Smooth muscle cell (in vitro differentiated cells): ENCODE data around the gene ALOX12B. TPM values are rescaled to one million over a fixed set of nuclear protein-coding genes. Genes with fewer than 3 reads are reported as not detected.

Experiments used
- DNase-seq: peaks from one replicate; lab custom pipeline; 2025; ENCODE audit not compliant: unreplicated experiment; lab: John Stamatoyannopoulos, UW
- H2AFZ ChIP-seq: fragments of 200-600 bp; sonication (generic); 2 replicates; pipeline ENCODE4 v1.6.0; 2016; ENCODE audit warnings: antibody characterized with exemption, low read depth, mild to moderate bottlenecking
- H3F3A ChIP-seq: fragments of 200-600 bp; sonication (generic); 2 replicates; pipeline ENCODE4 v1.6.0; 2017; ENCODE audit warnings: antibody characterized with exemption, low read depth
- H3K27ac ChIP-seq: fragments of 200-600 bp; sonication (generic); 2 replicates; pipeline ENCODE4 v1.5.1; 2016; ENCODE audit warnings: low read depth, mild to moderate bottlenecking
- H3K27me3 ChIP-seq: fragments of 200-600 bp; sonication (generic); 2 replicates; pipeline ENCODE4 v1.6.1; 2016; ENCODE audit warnings: low read depth, mild to moderate bottlenecking
- H3K36me3 ChIP-seq: fragments of 200-600 bp; sonication (generic); 2 replicates; pipeline ENCODE4 v1.5.1; 2016; ENCODE audit warnings: low read depth
- H3K4me1 ChIP-seq: fragments of 200-600 bp; sonication (generic); 2 replicates; pipeline ENCODE4 v1.5.1; 2016; ENCODE audit warnings: low read depth
- H3K4me2 ChIP-seq: fragments of 200-600 bp; sonication (generic); 2 replicates; pipeline ENCODE4 v1.6.0; 2016; ENCODE audit warnings: mild to moderate bottlenecking
- H3K4me3 ChIP-seq: fragments of 200-600 bp; sonication (generic); 2 replicates; pipeline ENCODE4 v1.5.1; 2016; ENCODE audit warnings: mild to moderate bottlenecking
- H3K79me2 ChIP-seq: fragments of 200-600 bp; sonication (generic); 2 replicates; pipeline ENCODE4 v1.6.0; 2016; ENCODE audit warnings: low read depth, mild to moderate bottlenecking
- H3K9ac ChIP-seq: fragments of 200-600 bp; sonication (generic); 2 replicates; pipeline ENCODE4 v1.6.0; 2016; ENCODE audit warnings: low read depth
- H3K9me3 ChIP-seq: fragments of 200-600 bp; sonication (generic); replicated peaks from 2 replicates; pipeline ENCODE4 v1.5.1; 2016; ENCODE audit warnings: low read depth
- H4K20me1 ChIP-seq: fragments of 200-600 bp; sonication (generic); 2 replicates; pipeline ENCODE4 v1.6.0; 2016; ENCODE audit warnings: low read depth
- CTCF ChIP-seq: fragments of 200-600 bp; sonication (generic); IDR thresholded peaks from 2 replicates; pipeline ENCODE4 v1.5.1; 2017; ENCODE audit warnings: borderline replicate concordance, mild to moderate bottlenecking, antibody characterized with exemption; ENCODE audit not compliant: insufficient read depth, poor library complexity, severe bottlenecking
- WGBS: methylation state at CpG from one replicate; pipeline ENCODE4 v1.1.7; 2016; ENCODE audit warnings: low lambda C conversion rate; 5-methylcytosine and 5-hydroxymethylcytosine counted together
- polyA plus RNA-seq: library from polyadenylated mRNA; unstranded; fragments of >200 nt; fragmentation: Nextera tagmentation; extraction: Ambion mirVana; gene quantifications from 2 replicates; pipeline ENCODE4 v1.2.1, GENCODE V29; 2016
- total RNA-seq: library from RNA; depleted of rRNA; stranded (reverse); fragments of >200 nt; gene quantifications from 2 replicates; pipeline ENCODE4 v1.2.3, GENCODE V29; 2014

The ALOX12B gene
- total and polyA plus RNA-seq, 2 experiments from 2014 or later, result 3.0 to 4.9 TPM

GRCh38 chr17:8089728-8090127 lies 2.2 kb upstream of the ALOX12B start:
- H3F3A ChIP-seq, result no peaks in the 10 kb centered on the region
- H4K20me1 ChIP-seq, result no peaks in the 10 kb centered on the region
- no peak overlapping the region for H2AFZ ChIP-seq
- H3K36me3 ChIP-seq, result no peaks in the 10 kb centered on the region
- H3K4me2 ChIP-seq, result no peak overlapping the region
- DNase-seq, result no peak
- H3K4me3 ChIP-seq, result no peak overlapping the region
- no peak overlapping the region for H3K27ac ChIP-seq
- 85% methylated on average over 6 of the region's 6 CpGs for WGBS
- no peaks in the 10 kb centered on the region for H3K79me2 ChIP-seq
- no peak overlapping the region for H3K9ac ChIP-seq
- H3K27me3 ChIP-seq, result peaks cover 34% of the 10 kb centered on the region
- H3K9me3 ChIP-seq, result no peaks in the 10 kb centered on the region
- H3K4me1 ChIP-seq, result no peaks in the 10 kb centered on the region
- TF ChIP-seq CTCF, result no peak

- no peaks in the 10 kb centered on the region for H3F3A ChIP-seq
- no peak for TF ChIP-seq CTCF
- WGBS, result 76% methylated on average over 5 of the region's 5 CpGs
- no peaks in the 10 kb centered on the region for H3K36me3 ChIP-seq
- H3K27ac ChIP-seq, result no peak overlapping the region
- DNase-seq, result no peak
- H3K27me3 ChIP-seq, result peaks cover 49% of the 10 kb centered on the region
- no peak overlapping the region for H2AFZ ChIP-seq
- H3K79me2 ChIP-seq, result no peaks in the 10 kb centered on the region
- H3K4me1 ChIP-seq, result no peaks in the 10 kb centered on the region
- no peaks in the 10 kb centered on the region for H3K9me3 ChIP-seq
- no peak overlapping the region for H3K4me3 ChIP-seq
- H3K4me2 ChIP-seq, result no peak overlapping the region
- H4K20me1 ChIP-seq, result no peaks in the 10 kb centered on the region
- H3K9ac ChIP-seq, result no peak overlapping the region
Observed at GRCh38 chr17:8087952-8088230, 375 bp upstream of the ALOX12B start.

- H3K79me2 ChIP-seq, result no peaks in the 10 kb centered on the region
- no peak for TF ChIP-seq CTCF
- no peak overlapping the region for H2AFZ ChIP-seq
- no peaks in the 10 kb centered on the region for H4K20me1 ChIP-seq
- no peaks in the 10 kb centered on the region for H3K36me3 ChIP-seq
- peaks cover 45% of the 10 kb centered on the region for H3K27me3 ChIP-seq
- no peak overlapping the region for H3K4me2 ChIP-seq
- H3K4me1 ChIP-seq, result peaks cover 4% of the 10 kb centered on the region
- no peak for DNase-seq
- H3F3A ChIP-seq, result no peaks in the 10 kb centered on the region
- H3K4me3 ChIP-seq, result no peak overlapping the region
- no peak overlapping the region for H3K27ac ChIP-seq
- H3K9me3 ChIP-seq, result no peaks in the 10 kb centered on the region
- H3K9ac ChIP-seq, result no peak overlapping the region
- 87% methylated on average over 6 of the region's 6 CpGs for WGBS
Observed at GRCh38 chr17:8084250-8084649, 3.3 kb downstream of the ALOX12B start.

GRCh38 chr17:8082292-8082691 lies 5.2 kb downstream of the ALOX12B start:
- H3K36me3 ChIP-seq, result no peaks in the 10 kb centered on the region
- no peak overlapping the region for H3K9ac ChIP-seq
- no peaks in the 10 kb centered on the region for H3K79me2 ChIP-seq
- no peak overlapping the region for H3K4me3 ChIP-seq
- H3F3A ChIP-seq, result no peaks in the 10 kb centered on the region
- no peaks in the 10 kb centered on the region for H3K9me3 ChIP-seq
- H3K27me3 ChIP-seq, result peaks cover 58% of the 10 kb centered on the region
- no peaks in the 10 kb centered on the region for H4K20me1 ChIP-seq
- TF ChIP-seq CTCF, result no peak
- WGBS, result 89% methylated on average over 10 of the region's 10 CpGs
- H3K27ac ChIP-seq, result no peak overlapping the region
- H3K4me1 ChIP-seq, result peaks cover 4% of the 10 kb centered on the region
- DNase-seq, result no peak
- no peak overlapping the region for H2AFZ ChIP-seq
- no peak overlapping the region for H3K4me2 ChIP-seq
